Measurements from ENCODE around the gene PIK3R6.

DNA sequence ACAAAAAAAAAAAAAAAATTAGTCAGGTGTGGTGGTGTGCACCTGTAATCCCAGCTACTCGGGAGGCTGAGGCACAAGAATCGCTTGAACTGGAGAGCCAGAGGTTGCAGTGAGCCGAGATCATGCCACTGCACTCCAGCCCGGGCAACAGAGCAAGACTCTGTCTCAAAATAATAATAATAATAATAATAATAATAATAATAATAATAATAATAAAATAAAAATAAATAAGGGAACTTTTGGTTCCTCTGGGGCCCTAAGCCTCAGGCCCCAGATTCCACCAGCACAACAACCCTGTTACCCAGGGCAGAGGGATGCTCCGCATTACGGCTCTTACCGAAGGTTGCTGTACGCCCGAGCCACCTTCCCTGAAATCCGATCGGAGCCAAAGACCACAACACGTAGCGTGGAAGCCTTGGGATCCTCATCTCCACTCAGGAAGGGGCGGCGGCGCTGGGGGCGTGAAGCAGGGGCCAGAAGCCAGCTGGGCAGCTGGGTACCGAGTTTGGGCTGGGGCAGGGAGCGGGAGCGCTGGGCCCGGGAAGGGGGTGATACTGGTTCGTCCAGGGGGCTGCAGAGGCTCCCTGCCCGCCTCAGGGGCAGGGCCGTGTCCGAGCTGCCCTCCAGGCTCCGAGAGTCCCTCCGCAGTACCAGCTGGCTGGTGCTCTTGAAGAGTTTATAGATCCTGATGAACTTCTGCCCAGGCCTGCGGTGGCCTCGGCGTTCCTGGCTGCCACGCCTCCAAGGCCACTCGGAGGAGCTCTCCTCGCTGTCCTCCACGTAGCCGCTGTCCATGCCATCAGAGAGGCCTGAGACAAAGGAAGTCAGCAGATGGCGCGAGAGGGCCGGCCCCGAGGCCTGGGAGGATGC is 20.6 kb upstream of the PIK3R6 start:
- TF ChIP-seq, protein P1, sequence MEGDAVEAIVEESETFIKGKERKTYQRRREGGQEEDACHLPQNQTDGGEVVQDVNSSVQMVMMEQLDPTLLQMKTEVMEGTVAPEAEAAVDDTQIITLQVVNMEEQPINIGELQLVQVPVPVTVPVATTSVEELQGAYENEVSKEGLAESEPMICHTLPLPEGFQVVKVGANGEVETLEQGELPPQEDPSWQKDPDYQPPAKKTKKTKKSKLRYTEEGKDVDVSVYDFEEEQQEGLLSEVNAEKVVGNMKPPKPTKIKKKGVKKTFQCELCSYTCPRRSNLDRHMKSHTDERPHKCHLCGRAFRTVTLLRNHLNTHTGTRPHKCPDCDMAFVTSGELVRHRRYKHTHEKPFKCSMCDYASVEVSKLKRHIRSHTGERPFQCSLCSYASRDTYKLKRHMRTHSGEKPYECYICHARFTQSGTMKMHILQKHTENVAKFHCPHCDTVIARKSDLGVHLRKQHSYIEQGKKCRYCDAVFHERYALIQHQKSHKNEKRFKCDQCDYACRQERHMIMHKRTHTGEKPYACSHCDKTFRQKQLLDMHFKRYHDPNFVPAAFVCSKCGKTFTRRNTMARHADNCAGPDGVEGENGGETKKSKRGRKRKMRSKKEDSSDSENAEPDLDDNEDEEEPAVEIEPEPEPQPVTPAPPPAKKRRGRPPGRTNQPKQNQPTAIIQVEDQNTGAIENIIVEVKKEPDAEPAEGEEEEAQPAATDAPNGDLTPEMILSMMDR (IDR thresholded peaks at IDR 0.05; ENCODE audit: low read depth, low read length), result no peak
- TF ChIP-seq POLR2A (IDR thresholded peaks at IDR 0.05; ENCODE audit: extremely low read depth, insufficient read length), result no peak
- TF ChIP-seq, protein P2, sequence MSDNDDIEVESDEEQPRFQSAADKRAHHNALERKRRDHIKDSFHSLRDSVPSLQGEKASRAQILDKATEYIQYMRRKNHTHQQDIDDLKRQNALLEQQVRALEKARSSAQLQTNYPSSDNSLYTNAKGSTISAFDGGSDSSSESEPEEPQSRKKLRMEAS (IDR thresholded peaks at IDR 0.05; ENCODE audit: low read depth, low read length), result no peak

Data from NB4 (cell line).